SH-SY5Y (cell line): ENCODE measurements around the gene ATP10A.

Experiments used
- GATA2 ChIP-seq: IDR thresholded peaks from 2 replicates; pipeline ENCODE4 v1.6.1; 2011; ENCODE audit warnings: mild to moderate bottlenecking, low read depth, low read length
- GATA3 ChIP-seq: IDR thresholded peaks from 2 replicates; pipeline ENCODE4 v1.6.1; 2011; ENCODE audit warnings: low read depth, mild to moderate bottlenecking, low read length, moderate library complexity

Gene ATP10A

GRCh38 chr15:25677719-25678499, 185.2 kb downstream of the ATP10A start:
- TF ChIP-seq GATA3 (no peak), GATA2 (no peak)

- TF ChIP-seq GATA3 (no peak), GATA2 (no peak)
Measured at GRCh38 chr15:25676070-25676469, 187.1 kb downstream of the ATP10A start.

- TF ChIP-seq GATA2, result no peak
- TF ChIP-seq GATA3, result no peak
Measured at GRCh38 chr15:25675396-25675795, 187.7 kb downstream of the ATP10A start.

GRCh38 chr15:25674913-25675312, 188.2 kb downstream of the ATP10A start:
- TF ChIP-seq GATA2, result no peak
- TF ChIP-seq GATA3, result no peak

- TF ChIP-seq GATA3 (no peak), GATA2 (no peak)
Measured at GRCh38 chr15:25673972-25674371, 189.2 kb downstream of the ATP10A start.

- no peak for TF ChIP-seq GATA3
- no peak for TF ChIP-seq GATA2
Measured at GRCh38 chr15:25673351-25673750, 189.8 kb downstream of the ATP10A start.

- TF ChIP-seq GATA2 (no peak), GATA3 (no peak)
Measured at GRCh38 chr15:25671132-25671531, 192.0 kb downstream of the ATP10A start.

GRCh38 chr15:25670621-25671020, 192.5 kb downstream of the ATP10A start:
- TF ChIP-seq GATA2 (no peak), GATA3 (no peak)

GRCh38 chr15:25670025-25670554, 193.0 kb downstream of the ATP10A start:
- TF ChIP-seq GATA2, result no peak
- TF ChIP-seq GATA3, result no peak

GRCh38 chr15:25668901-25669300, 194.2 kb downstream of the ATP10A start:
- TF ChIP-seq GATA2 (no peak), GATA3 (no peak)

GRCh38 chr15:25668236-25668795, 194.8 kb downstream of the ATP10A start:
- TF ChIP-seq GATA2, result no peak
- no peak for TF ChIP-seq GATA3

- TF ChIP-seq GATA2, result no peak
- no peak for TF ChIP-seq GATA3
Measured at GRCh38 chr15:25667829-25668228, 195.3 kb downstream of the ATP10A start.

- TF ChIP-seq GATA2, result no peak
- no peak for TF ChIP-seq GATA3
Measured at GRCh38 chr15:25665913-25666312, 197.2 kb downstream of the ATP10A start.

- no peak for TF ChIP-seq GATA2
Measured at GRCh38 chr15:25664761-25665160, 198.4 kb downstream of the ATP10A start.

GRCh38 chr15:25663515-25663914, 199.6 kb downstream of the ATP10A start:
- TF ChIP-seq GATA2, result no peak
- no peak for TF ChIP-seq GATA3

- no peak for TF ChIP-seq GATA2
- TF ChIP-seq GATA3, result no peak
Measured at GRCh38 chr15:25661898-25662297, 201.2 kb downstream of the ATP10A start.

- TF ChIP-seq GATA2 (no peak), GATA3 (no peak)
Measured at GRCh38 chr15:25659251-25659650, 203.9 kb downstream of the ATP10A start.

- TF ChIP-seq GATA3, result no peak
- no peak for TF ChIP-seq GATA2
Measured at GRCh38 chr15:25658560-25658959, 204.6 kb downstream of the ATP10A start.
